Upper lobe of left lung (tissue), 4 donors: Measurements from ENCODE around the gene MAMDC4.
A peak's percentile ranks its signal among the peaks of the same experiment; 100 is the strongest.

Experiments used
- CTCF ChIP-seq, 6 experiments: fragments of 450-650 bp in 4 of 6; fragments of 200-600 bp in 2 of 6; sonication (generic) in 2 of 6; IDR thresholded peaks; one replicate each; pipeline ENCODE4 v1.5.1; 2016 to 2019; ENCODE audit warnings: antibody characterized with exemption in 6 of 6
- POLR2A ChIP-seq, 4 donors: fragments of 450-650 bp; IDR thresholded peaks; one replicate each; pipeline ENCODE4 v1.5.1; 2016 to 2017; ENCODE audit warnings: antibody characterized with exemption in 4 of 4, mild to moderate bottlenecking in 2 of 4
- POLR2AphosphoS5 ChIP-seq, 2 donors: sonication (generic); formaldehyde crosslinking; IDR thresholded peaks; one replicate each; pipeline ENCODE4 v1.5.1; 2017; ENCODE audit warnings: antibody characterized with exemption in 2 of 2

GRCh38 chr9:136807281-136808074 lies 44.7 kb upstream of the MAMDC4 start, which contains the start of gene RABL6:
- peak in 3 of 4 donors; percentile 41 to 87 (median 72) for TF ChIP-seq POLR2A (IDR thresholded peaks at IDR 0.05)
- peak in 4 of 6 experiments; percentile 24 to 46 (median 32) for TF ChIP-seq CTCF (IDR thresholded peaks at IDR 0.05)
- TF ChIP-seq POLR2AphosphoS5 (IDR thresholded peaks at IDR 0.05): peak; percentile 48 to 68
